Measurements from ENCODE around the gene SCAMP4. TPM values are rescaled to one million over a fixed set of nuclear protein-coding genes. Genes with fewer than 3 reads are reported as not detected.

Gene SCAMP4
- total RNA-seq, 2 donors from 2014 or later, result 69.6 to 75.3 TPM

DNA sequence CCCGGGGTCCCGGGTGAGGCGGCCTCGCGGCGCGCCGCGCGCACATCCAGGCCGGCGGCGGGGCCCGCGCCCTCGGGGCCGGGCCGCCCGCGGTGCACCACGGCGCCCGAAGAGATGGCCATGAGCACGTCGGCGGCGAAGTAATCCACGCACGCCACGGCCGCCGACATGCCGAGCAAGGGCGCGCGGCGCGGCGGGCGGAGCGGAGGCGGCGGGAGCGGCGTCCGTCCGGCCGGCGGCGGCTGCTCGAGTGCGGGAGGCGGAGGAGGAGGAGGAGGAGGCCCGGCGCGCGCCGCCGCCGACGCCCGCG is 41.9 kb upstream of the SCAMP4 start, which contains the start of gene KLF16:
Gene KLF16 (minus strand): TSS at position 252 of the 310 bp plus-strand sequence. CDS start 82 bp downstream, at position 170.
- Histone ChIP-seq H3K4me1 (ENCODE audit: control insufficient read depth, insufficient read depth, low read length) (peaks cover 13% of the 10 kb centered on the region), H3K9ac (ENCODE audit: extremely low read depth, low read length, poor library complexity, severe bottlenecking) (peak within 1 kb of the TSS; percentile 80), H3K36me3 (ENCODE audit: control insufficient read depth, insufficient read depth, low read length) (no peaks in the 10 kb centered on the region), H3K27ac (ENCODE audit: low read depth, low read length) (peak within 1 kb of the TSS; percentile 73), H3K9me3 (ENCODE audit: control insufficient read depth, low read length) (no peaks in the 10 kb centered on the region), H3K4me3 (ENCODE audit: low read length) (peak within 1 kb of the TSS; percentile 89), H3K27me3 (ENCODE audit: control insufficient read depth, insufficient read depth, low read length, poor library complexity, severe bottlenecking) (no peaks in the 10 kb centered on the region)
- no peaks in the 10 kb centered on the region for H3K36me3 Mint-ChIP-seq (ENCODE audit: low read depth)
- H3K9me3 Mint-ChIP-seq, result no peaks in the 10 kb centered on the region
- peak within 1 kb of the TSS; percentile 77 for H3K27ac Mint-ChIP-seq
- no peak for DNase-seq
- H3K4me1 Mint-ChIP-seq, result peaks cover 22% of the 10 kb centered on the region
- H3K4me3 Mint-ChIP-seq, result peak within 1 kb of the TSS; percentile 85
- peaks cover 7% of the 10 kb centered on the region for H3K27me3 Mint-ChIP-seq (ENCODE audit: insufficient read depth)
- WGBS, 2 experiments (ENCODE audit: insufficient coverage in 1 of 2, insufficient read length in 1 of 2), result 0% methylated on average over 61 of the region's 63 CpGs; no CpG with 5 or more reads in 1 of the 2 experiments
- TF ChIP-seq, protein P1, sequence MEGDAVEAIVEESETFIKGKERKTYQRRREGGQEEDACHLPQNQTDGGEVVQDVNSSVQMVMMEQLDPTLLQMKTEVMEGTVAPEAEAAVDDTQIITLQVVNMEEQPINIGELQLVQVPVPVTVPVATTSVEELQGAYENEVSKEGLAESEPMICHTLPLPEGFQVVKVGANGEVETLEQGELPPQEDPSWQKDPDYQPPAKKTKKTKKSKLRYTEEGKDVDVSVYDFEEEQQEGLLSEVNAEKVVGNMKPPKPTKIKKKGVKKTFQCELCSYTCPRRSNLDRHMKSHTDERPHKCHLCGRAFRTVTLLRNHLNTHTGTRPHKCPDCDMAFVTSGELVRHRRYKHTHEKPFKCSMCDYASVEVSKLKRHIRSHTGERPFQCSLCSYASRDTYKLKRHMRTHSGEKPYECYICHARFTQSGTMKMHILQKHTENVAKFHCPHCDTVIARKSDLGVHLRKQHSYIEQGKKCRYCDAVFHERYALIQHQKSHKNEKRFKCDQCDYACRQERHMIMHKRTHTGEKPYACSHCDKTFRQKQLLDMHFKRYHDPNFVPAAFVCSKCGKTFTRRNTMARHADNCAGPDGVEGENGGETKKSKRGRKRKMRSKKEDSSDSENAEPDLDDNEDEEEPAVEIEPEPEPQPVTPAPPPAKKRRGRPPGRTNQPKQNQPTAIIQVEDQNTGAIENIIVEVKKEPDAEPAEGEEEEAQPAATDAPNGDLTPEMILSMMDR (conservative IDR thresholded peaks at IDR 0.05), result no peak

DNA sequence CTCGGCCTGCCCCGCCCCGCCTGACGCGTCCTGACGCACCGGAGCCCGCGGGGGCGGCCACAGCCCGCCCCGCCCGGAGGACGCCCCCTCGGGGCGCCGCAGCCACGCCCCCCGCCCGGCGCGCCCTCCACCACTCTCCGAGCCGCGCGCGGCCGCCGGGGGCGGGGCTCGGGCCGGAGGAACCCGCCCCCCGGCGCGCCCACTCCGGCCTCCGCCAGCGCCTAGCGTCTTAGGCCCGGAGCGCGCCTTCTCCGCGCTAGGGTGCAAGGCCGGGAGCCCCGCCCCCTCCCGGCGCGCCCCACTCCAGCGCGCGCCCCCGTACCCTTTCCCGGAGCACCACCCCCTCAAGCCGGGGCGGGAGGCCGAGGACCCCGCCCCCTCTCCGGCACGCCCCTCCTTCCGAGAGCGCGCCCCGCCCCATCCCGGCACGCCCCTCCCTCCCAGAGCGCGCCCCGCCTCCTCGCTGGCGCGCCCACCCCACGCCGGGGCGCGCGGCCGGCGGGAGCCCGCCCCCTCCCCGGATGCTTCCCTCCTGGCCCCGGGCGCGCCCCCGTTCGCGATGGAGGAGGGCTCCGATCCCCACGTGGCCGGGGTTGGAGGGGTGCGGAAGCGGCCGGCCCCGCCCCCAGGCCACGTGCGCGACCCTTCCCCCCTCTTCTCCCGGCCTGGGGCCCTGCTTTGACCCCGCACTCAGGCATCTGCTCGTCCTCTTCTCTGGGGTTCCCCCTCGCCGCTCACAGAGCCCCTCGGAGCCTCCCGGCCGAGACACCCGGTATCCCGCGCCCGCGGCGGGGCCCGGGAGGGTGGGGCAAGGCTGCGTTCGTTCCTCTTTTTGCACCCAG is 41.3 kb upstream of the SCAMP4 start:
- no peaks in the 10 kb centered on the region for H3K36me3 ChIP-seq (ENCODE audit: control insufficient read depth, insufficient read depth, low read length)
- peak overlapping the region; percentile 73 for H3K27ac ChIP-seq (ENCODE audit: low read depth, low read length)
- peaks cover 8% of the 10 kb centered on the region for H3K4me1 ChIP-seq (ENCODE audit: control insufficient read depth, insufficient read depth, low read length)
- H3K27me3 Mint-ChIP-seq (ENCODE audit: insufficient read depth), result peaks cover 7% of the 10 kb centered on the region
- H3K27ac Mint-ChIP-seq, result peak overlapping the region; percentile 58
- H3K27me3 ChIP-seq (ENCODE audit: control insufficient read depth, insufficient read depth, low read length, poor library complexity, severe bottlenecking), result no peaks in the 10 kb centered on the region
- DNase-seq, result peak; percentile 97
- peaks cover 17% of the 10 kb centered on the region for H3K4me1 Mint-ChIP-seq
- H3K9me3 Mint-ChIP-seq, result no peaks in the 10 kb centered on the region
- no peaks in the 10 kb centered on the region for H3K9me3 ChIP-seq (ENCODE audit: control insufficient read depth, low read length)
- 0% methylated on average over 14 to 115 of the region's 115 CpGs for WGBS, 2 experiments (ENCODE audit: insufficient coverage in 1 of 2, insufficient read length in 1 of 2)
- TF ChIP-seq, protein P1 (conservative IDR thresholded peaks at IDR 0.05), result no peak
- peak overlapping the region; percentile 81 for H3K4me3 ChIP-seq (ENCODE audit: low read length)
- no peaks in the 10 kb centered on the region for H3K36me3 Mint-ChIP-seq (ENCODE audit: low read depth)
- peak overlapping the region; percentile 80 for H3K9ac ChIP-seq (ENCODE audit: extremely low read depth, low read length, poor library complexity, severe bottlenecking)
- peak overlapping the region; percentile 61 for H3K4me3 Mint-ChIP-seq

DNA sequence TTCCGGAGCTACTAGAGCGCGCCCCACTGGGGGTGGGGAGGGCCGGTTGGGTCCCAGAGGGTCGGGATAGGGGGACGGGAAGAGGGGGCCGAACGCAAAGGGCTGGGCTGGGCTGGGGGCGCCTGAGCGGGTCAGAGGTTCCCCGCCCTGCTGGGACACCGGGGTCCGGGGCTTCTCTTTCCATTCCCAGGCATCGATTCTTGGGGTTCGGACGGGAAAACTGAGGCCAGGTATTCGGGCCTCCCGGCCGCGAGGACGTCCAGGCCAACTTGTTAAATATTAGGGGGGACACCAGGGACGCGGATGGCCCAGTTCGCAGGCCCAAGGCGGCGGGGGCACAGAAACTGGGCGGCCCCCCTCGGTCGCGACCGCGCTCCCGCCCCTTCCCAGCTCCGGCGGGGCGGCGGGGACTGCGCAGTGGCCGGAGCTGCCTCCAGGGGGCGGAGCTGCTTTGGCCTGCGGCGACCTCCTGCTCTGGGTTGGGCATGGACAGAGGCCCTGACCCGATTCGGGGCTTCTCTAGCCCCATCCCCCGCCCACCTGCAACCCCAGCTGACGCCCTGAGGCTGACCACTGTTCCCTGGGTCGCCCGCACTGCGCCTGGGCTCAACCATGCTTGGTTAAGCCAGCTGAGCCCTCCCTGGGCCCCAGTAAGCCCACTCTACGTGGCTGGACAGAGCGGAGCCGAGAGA is 40.6 kb upstream of the SCAMP4 start:
- DNase-seq, result peak; percentile 93
- no peaks in the 10 kb centered on the region for H3K9me3 Mint-ChIP-seq
- Histone ChIP-seq H3K4me3 (ENCODE audit: low read length) (peak overlapping the region; percentile 81), H3K4me1 (ENCODE audit: control insufficient read depth, insufficient read depth, low read length) (peaks cover 4% of the 10 kb centered on the region), H3K9ac (ENCODE audit: extremely low read depth, low read length, poor library complexity, severe bottlenecking) (peak overlapping the region; percentile 80), H3K27ac (ENCODE audit: low read depth, low read length) (peak overlapping the region; percentile 73), H3K27me3 (ENCODE audit: control insufficient read depth, insufficient read depth, low read length, poor library complexity, severe bottlenecking) (no peaks in the 10 kb centered on the region), H3K9me3 (ENCODE audit: control insufficient read depth, low read length) (no peaks in the 10 kb centered on the region), H3K36me3 (ENCODE audit: control insufficient read depth, insufficient read depth, low read length) (no peaks in the 10 kb centered on the region)
- H3K4me1 Mint-ChIP-seq, result peaks cover 12% of the 10 kb centered on the region
- TF ChIP-seq, protein P1 (conservative IDR thresholded peaks at IDR 0.05), result peak; percentile 90
- peak overlapping the region; percentile 61 for H3K4me3 Mint-ChIP-seq
- peak overlapping the region; percentile 58 for H3K27ac Mint-ChIP-seq
- 1 to 6% methylated on average over 28 to 52 of the region's 52 CpGs for WGBS, 2 experiments (ENCODE audit: insufficient coverage in 1 of 2, insufficient read length in 1 of 2)
- H3K27me3 Mint-ChIP-seq (ENCODE audit: insufficient read depth), result peaks cover 7% of the 10 kb centered on the region
- H3K36me3 Mint-ChIP-seq (ENCODE audit: low read depth), result no peaks in the 10 kb centered on the region
